GM23338 (cell line): ENCODE results near the gene BYSL. TPM values are rescaled to one million over a fixed set of nuclear protein-coding genes. Genes with fewer than 3 reads are reported as not detected.
A peak's percentile ranks its signal among the peaks of the same experiment; 100 is the strongest.

Experiments used
- ATAC-seq: fragments of 200-7000 bp; cut with Tn5 transposase; 3 replicates; pipeline ENCODE4 v1.9.1; 2020
- DNase-seq: peaks from one replicate; pipeline ENCODE4 v3.0.0-alpha.2; 2015; ENCODE audit warnings: low spot score
- H2AFZ ChIP-seq: fragments of 200-600 bp; sonication (generic); 2 replicates; pipeline ENCODE4 v1.8.0; 2016; ENCODE audit warnings: antibody characterized with exemption, mild to moderate bottlenecking, moderate library complexity
- H3F3A ChIP-seq: fragments of 200-600 bp; sonication (generic); replicated peaks from 2 replicates; pipeline ENCODE4 v1.8.0; 2017; ENCODE audit warnings: antibody characterized with exemption, mixed run types, low read depth
- H3K27ac ChIP-seq: fragments of 200-600 bp; sonication (generic); 2 replicates; pipeline ENCODE4 v1.6.1; 2016; ENCODE audit warnings: low read depth
- H3K27me3 ChIP-seq: fragments of 200-600 bp; sonication (generic); 2 replicates; pipeline ENCODE4 v1.8.0; 2016; ENCODE audit warnings: mild to moderate bottlenecking, mixed run types, moderate library complexity; ENCODE audit not compliant: insufficient read depth
- H3K36me3 ChIP-seq: fragments of 200-600 bp; sonication (generic); 2 replicates; pipeline ENCODE4 v1.8.0; 2016; ENCODE audit warnings: mild to moderate bottlenecking; ENCODE audit not compliant: insufficient read depth
- H3K4me1 ChIP-seq: fragments of 200-600 bp; sonication (generic); 2 replicates; pipeline ENCODE4 v1.8.0; 2016; ENCODE audit warnings: mild to moderate bottlenecking, moderate library complexity; ENCODE audit not compliant: insufficient read depth
- H3K4me2 ChIP-seq: fragments of 200-600 bp; sonication (generic); 2 replicates; pipeline ENCODE4 v1.7.1; 2017; ENCODE audit warnings: mixed run types
- H3K4me3 ChIP-seq: fragments of 200-600 bp; sonication (generic); 2 replicates; pipeline ENCODE4 v1.6.1; 2016; ENCODE audit warnings: mixed run types
- H3K79me2 ChIP-seq: fragments of 200-600 bp; sonication (generic); replicated peaks from 2 replicates; pipeline ENCODE4 v1.8.0; 2017; ENCODE audit warnings: mild to moderate bottlenecking; ENCODE audit not compliant: insufficient read depth
- H3K9me2 ChIP-seq: fragments of 200-600 bp; sonication (generic); 2 replicates; pipeline ENCODE4 v1.8.0; 2017; ENCODE audit not compliant: insufficient read depth
- H4K20me1 ChIP-seq: fragments of 200-600 bp; sonication (generic); replicated peaks from 2 replicates; pipeline ENCODE4 v1.8.0; 2017; ENCODE audit warnings: mild to moderate bottlenecking; ENCODE audit not compliant: insufficient read depth
- H3K27ac Mint-ChIP-seq: 2 replicates; pipeline ENCODE4 v1.8.0; 2020; ENCODE audit warnings: inconsistent platforms, mild to moderate bottlenecking, moderate library complexity, mixed read lengths
- H3K27me3 Mint-ChIP-seq: 3 replicates; pipeline ENCODE4 v1.8.0; 2022; ENCODE audit warnings: low read depth, mild to moderate bottlenecking, moderate library complexity, mixed read lengths, inconsistent platforms; ENCODE audit not compliant: insufficient read depth, poor library complexity
- H3K36me3 Mint-ChIP-seq: 3 replicates; pipeline ENCODE4 v1.8.0; 2021; ENCODE audit warnings: low read depth, mild to moderate bottlenecking, inconsistent platforms, moderate library complexity, mixed read lengths
- H3K4me1 Mint-ChIP-seq: 3 replicates; pipeline ENCODE4 v1.8.0; 2020; ENCODE audit warnings: mild to moderate bottlenecking, inconsistent platforms, mixed read lengths
- H3K4me3 Mint-ChIP-seq: 3 replicates; pipeline ENCODE4 v1.8.0; 2021; ENCODE audit warnings: moderate library complexity, mild to moderate bottlenecking, inconsistent platforms, mixed read lengths
- H3K9me3 Mint-ChIP-seq: 3 replicates; pipeline ENCODE4 v1.8.0; 2020; ENCODE audit warnings: moderate library complexity, mild to moderate bottlenecking, inconsistent platforms, mixed read lengths
- CREB1 ChIP-seq: fragments of 250-450 bp; sonication (Bioruptor Pico); IDR thresholded peaks from 2 replicates; pipeline ENCODE4 v1.5.0; 2020; ENCODE audit warnings: low read depth, mild to moderate bottlenecking, moderate library complexity
- CTCF ChIP-seq, 2 experiments: fragments of 200-600 bp in 1 of 2; sonication (generic) in 1 of 2; conservative IDR thresholded peaks; 2 replicates each; pipeline versions ENCODE4 v1.5.1 to v1.6.1; 2016 to 2017; ENCODE audit warnings: antibody characterized with exemption in 2 of 2, low read depth in 2 of 2, mild to moderate bottlenecking in 2 of 2, moderate library complexity in 1 of 2
- ETS1 ChIP-seq: IDR thresholded peaks from 2 replicates; pipeline ENCODE4 v1.6.1; 2016; ENCODE audit warnings: antibody characterized with exemption
- EZH2 ChIP-seq: fragments of 200-600 bp; sonication (generic); IDR thresholded peaks from one replicate; pipeline ENCODE4 v1.8.0; 2017; ENCODE audit warnings: antibody characterized with exemption, mild to moderate bottlenecking, low read depth; ENCODE audit not compliant: unreplicated experiment
- EZH2phosphoT487 ChIP-seq: fragments of 200-600 bp; sonication (generic); IDR thresholded peaks from one replicate; pipeline ENCODE4 v1.8.1; 2018; ENCODE audit warnings: antibody characterized with exemption; ENCODE audit not compliant: unreplicated experiment
- JUNB ChIP-seq: IDR thresholded peaks from one replicate; pipeline ENCODE4 v1.6.1; 2016; ENCODE audit warnings: antibody characterized with exemption; ENCODE audit not compliant: unreplicated experiment
- NANOG ChIP-seq: IDR thresholded peaks from 2 replicates; pipeline ENCODE4 v1.6.1; 2016; ENCODE audit warnings: antibody characterized with exemption, borderline replicate concordance
- POLR2AphosphoS5 ChIP-seq: IDR thresholded peaks from 2 replicates; pipeline ENCODE4 v1.6.1; 2016; ENCODE audit warnings: antibody characterized with exemption, low read depth
- STAT1 ChIP-seq: IDR thresholded peaks from one replicate; pipeline ENCODE4 v1.6.1; 2016; ENCODE audit warnings: antibody characterized with exemption; ENCODE audit not compliant: unreplicated experiment
- ZNF114 ChIP-seq: fragments of 250-450 bp; sonication (Bioruptor Pico); IDR thresholded peaks from 2 replicates; pipeline ENCODE4 v1.5.0; 2020; ENCODE audit warnings: mild to moderate bottlenecking, moderate library complexity
- ZNF331 ChIP-seq: fragments of 250-450 bp; sonication (Bioruptor Pico); IDR thresholded peaks from 2 replicates; pipeline ENCODE4 v1.5.0; 2020; ENCODE audit warnings: low read depth, mild to moderate bottlenecking, moderate library complexity
- ZNF462 ChIP-seq: fragments of 250-450 bp; sonication (Bioruptor Pico); IDR thresholded peaks from 2 replicates; pipeline ENCODE4 v1.5.0; 2020; ENCODE audit warnings: mild to moderate bottlenecking, moderate library complexity
- polyA plus RNA-seq: library from polyadenylated mRNA; unstranded; fragments of >200 nt; fragmentation: Nextera tagmentation; extraction: Ambion mirVana; gene quantifications from 2 replicates; pipeline ENCODE4 v1.2.1, GENCODE V29; 2016
- total RNA-seq: library from RNA; depleted of rRNA; stranded (reverse); fragments of >200 nt; shearing (Covaris generic); gene quantifications from 2 replicates; pipeline ENCODE4 v1.2.3, GENCODE V29; 2014

BYSL gene
- total and polyA plus RNA-seq, 2 experiments from 2014 or later, result 33.7 to 35.3 TPM

- TF ChIP-seq POLR2AphosphoS5 (no peak), ZNF331 (no peak), ZNF114 (no peak), EZH2phosphoT487 (no peak), ZNF462 (CRISPR knock-in tag) (no peak), ETS1 (no peak)
These were observed 22.2 kb downstream of the BYSL start (continued) for GRCh38 chr6:41943456-41943855.

GRCh38 chr6:41947581-41948220, 26.4 kb downstream of the BYSL start:
- Histone ChIP-seq H3F3A (no peaks in the 10 kb centered on the region), H3K27me3 (no peaks in the 10 kb centered on the region), H3K36me3 (no peaks in the 10 kb centered on the region), H4K20me1 (no peaks in the 10 kb centered on the region), H3K79me2 (no peaks in the 10 kb centered on the region), H3K9me2 (no peaks in the 10 kb centered on the region), H3K4me1 (no peaks in the 10 kb centered on the region), H3K4me2 (no peak overlapping the region), H2AFZ (peak overlapping the region; percentile 76), H3K4me3 (no peak overlapping the region), H3K27ac (no peak overlapping the region)
- H3K27me3 Mint-ChIP-seq, result peaks cover 6% of the 10 kb centered on the region
- no peak overlapping the region for H3K27ac Mint-ChIP-seq
- no peaks in the 10 kb centered on the region for H3K36me3 Mint-ChIP-seq
- DNase-seq (no peak), ATAC-seq (no peak)
- H3K4me3 Mint-ChIP-seq, result no peak overlapping the region
- H3K4me1 Mint-ChIP-seq, result no peaks in the 10 kb centered on the region
- no peaks in the 10 kb centered on the region for H3K9me3 Mint-ChIP-seq
- TF ChIP-seq ZNF331 (no peak), ZNF114 (no peak), CTCF (conservative IDR thresholded peaks at IDR 0.05; ENCODE audit: low read depth in 2 of 2) (no peak), NANOG (no peak), STAT1 (no peak), CREB1 (CRISPR knock-in tag) (no peak), EZH2 (no peak), POLR2AphosphoS5 (no peak), JUNB (no peak)
